Adrenal gland (tissue), 12 donors: ENCODE results near the gene HECW1. TPM values are rescaled to one million over a fixed set of nuclear protein-coding genes. Genes with fewer than 3 reads are reported as not detected.

Experiments
- DNase-seq, 7 donors: peaks; one replicate each; pipeline ENCODE4 v3.0.0-alpha.2; 2019 to 2020
- H3K27ac ChIP-seq, 5 donors: fragments of 200-600 bp; sonication (generic) in 4 of 5; 1 replicate in 3 of 5; 2 replicates in 2 of 5; pipeline versions ENCODE4 v1.5.1 to v1.8.0; 2016 to 2020; ENCODE audit warnings: mild to moderate bottlenecking in 1 of 5
- H3K27me3 ChIP-seq: fragments of 200-600 bp; 2 replicates; pipeline ENCODE4 v1.8.0; 2021
- H3K36me3 ChIP-seq, 2 donors: fragments of 200-600 bp; replicated peaks in 1 of 2; 1 replicate in 1 of 2; 2 replicates in 1 of 2; pipeline versions ENCODE4 v1.5.1 to v1.8.0; 2018 to 2022
- H3K4me1 ChIP-seq, 2 donors: fragments of 200-600 bp; replicated peaks in 1 of 2; 1 replicate in 1 of 2; 2 replicates in 1 of 2; pipeline versions ENCODE4 v1.5.1 to v1.8.0; 2018 to 2021
- H3K4me3 ChIP-seq, 4 donors: fragments of 200-600 bp; sonication (generic) in 3 of 4; one replicate each; pipeline ENCODE4 v1.5.1; 2016 to 2018
- H3K9me3 ChIP-seq, 3 donors: fragments of 200-600 bp; sonication (generic) in 1 of 3; replicated peaks in 1 of 3; 1 replicate in 2 of 3; 2 replicates in 1 of 3; pipeline versions ENCODE4 v1.5.1 to v1.8.0; 2016 to 2021
- POLR2A ChIP-seq, 2 donors: fragments of 450-650 bp; IDR thresholded peaks; one replicate each; pipeline ENCODE4 v1.6.1; 2017; ENCODE audit warnings: antibody characterized with exemption in 2 of 2, mild to moderate bottlenecking in 2 of 2, moderate library complexity in 1 of 2
- WGBS, 4 donors: extraction: QIAGEN DNeasy Blood & Tissue Kit in 2 of 4; methylation state at CpG; one replicate each; pipeline versions ENCODE4 v1.1.5 to v1.1.7; 2013 to 2017; 5-methylcytosine and 5-hydroxymethylcytosine counted together
- intact Hi-C, 2 donors: fragments of 100-400 bp; cut with DNase I; formaldehyde crosslinking; loops; one replicate each; pipeline versions ENCODE4 v1.14.1 to v1.15.0; 2022 to 2023
- polyA plus RNA-seq, 3 donors: library from polyadenylated mRNA; stranded (reverse); fragments of 200-250 nt in 2 of 3; fragments of 350-450 nt in 1 of 3; fragmentation: Illumina TruSeq in 1 of 3; extraction: RNeasy Lipid Tissue Mini Kit (QIAGEN cat#74804) in 1 of 3; gene quantifications; one replicate each; pipeline ENCODE4 v1.2.3, GENCODE V29; 2013 to 2014
- total RNA-seq, 9 donors: library from RNA; depleted of rRNA in 4 of 9; stranded (reverse); fragments of >200 nt in 4 of 9; fragments of 120-200 nt in 1 of 9; fragmentation: NEBNext Ultra II Directional in 1 of 9; extraction: Animal tissue kit (Norgen Biotek cat#: 25700) in 1 of 9; gene quantifications; one replicate each; pipeline versions ENCODE4 v1.1.0 to v1.2.4, GENCODE V29; 2013 to 2023
- TF ChIP-seq, protein P1 (sequence below), 6 experiments: fragments of 450-650 bp in 4 of 6; fragments of 200-600 bp in 2 of 6; sonication (generic) in 1 of 6; IDR thresholded peaks; 1 replicate in 5 of 6; 2 replicates in 1 of 6; pipeline versions ENCODE4 v1.5.1 to v1.8.0; 2016 to 2021; ENCODE audit warnings: antibody characterized with exemption in 6 of 6, mild to moderate bottlenecking in 2 of 6, moderate library complexity in 1 of 6
- donor health status: healthy with polysubstance abuse.
- donor health status: Bipolar disorder and iron deficiency.
- donor health status: DM: yes; HTN: yes; CAD: no.
- donor health status: DM: no; HTN: no; CAD: no.
- donor health status: DM: no; HTN: no; CAD: no.
- donor health status: DM: yes; HTN: yes; CAD: no.

The HECW1 gene
- total and polyA plus RNA-seq, 12 donors, result under 0.01 to 3.2 (median 0.06) TPM; not detected in 4

DNA sequence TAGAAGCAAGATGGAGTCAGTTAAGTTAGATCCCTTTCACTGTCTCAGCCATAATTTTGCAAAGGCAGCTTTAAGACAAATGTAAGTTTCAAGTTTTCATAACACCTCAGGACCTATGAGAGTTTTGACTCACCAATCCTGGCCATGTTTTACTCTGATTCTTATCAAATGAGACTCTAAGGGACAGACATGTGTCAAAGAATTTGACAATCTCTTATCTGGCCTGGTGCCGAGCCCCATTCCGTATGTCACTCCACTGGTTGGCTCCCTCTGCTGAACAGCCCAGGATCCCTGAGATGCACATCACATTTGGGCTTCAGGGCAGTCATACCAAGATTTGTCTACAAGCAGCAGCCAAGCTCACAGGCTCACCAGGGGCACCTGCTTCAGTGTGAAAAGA, 282.9 kb downstream of the HECW1 start:
- H3K4me3 ChIP-seq, result no peak overlapping the region
- TF ChIP-seq, protein P1, sequence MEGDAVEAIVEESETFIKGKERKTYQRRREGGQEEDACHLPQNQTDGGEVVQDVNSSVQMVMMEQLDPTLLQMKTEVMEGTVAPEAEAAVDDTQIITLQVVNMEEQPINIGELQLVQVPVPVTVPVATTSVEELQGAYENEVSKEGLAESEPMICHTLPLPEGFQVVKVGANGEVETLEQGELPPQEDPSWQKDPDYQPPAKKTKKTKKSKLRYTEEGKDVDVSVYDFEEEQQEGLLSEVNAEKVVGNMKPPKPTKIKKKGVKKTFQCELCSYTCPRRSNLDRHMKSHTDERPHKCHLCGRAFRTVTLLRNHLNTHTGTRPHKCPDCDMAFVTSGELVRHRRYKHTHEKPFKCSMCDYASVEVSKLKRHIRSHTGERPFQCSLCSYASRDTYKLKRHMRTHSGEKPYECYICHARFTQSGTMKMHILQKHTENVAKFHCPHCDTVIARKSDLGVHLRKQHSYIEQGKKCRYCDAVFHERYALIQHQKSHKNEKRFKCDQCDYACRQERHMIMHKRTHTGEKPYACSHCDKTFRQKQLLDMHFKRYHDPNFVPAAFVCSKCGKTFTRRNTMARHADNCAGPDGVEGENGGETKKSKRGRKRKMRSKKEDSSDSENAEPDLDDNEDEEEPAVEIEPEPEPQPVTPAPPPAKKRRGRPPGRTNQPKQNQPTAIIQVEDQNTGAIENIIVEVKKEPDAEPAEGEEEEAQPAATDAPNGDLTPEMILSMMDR (IDR thresholded peaks at IDR 0.05), result no peak
- no peak for TF ChIP-seq POLR2A (IDR thresholded peaks at IDR 0.05)
- intact Hi-C loops, result no loop called here

DNA sequence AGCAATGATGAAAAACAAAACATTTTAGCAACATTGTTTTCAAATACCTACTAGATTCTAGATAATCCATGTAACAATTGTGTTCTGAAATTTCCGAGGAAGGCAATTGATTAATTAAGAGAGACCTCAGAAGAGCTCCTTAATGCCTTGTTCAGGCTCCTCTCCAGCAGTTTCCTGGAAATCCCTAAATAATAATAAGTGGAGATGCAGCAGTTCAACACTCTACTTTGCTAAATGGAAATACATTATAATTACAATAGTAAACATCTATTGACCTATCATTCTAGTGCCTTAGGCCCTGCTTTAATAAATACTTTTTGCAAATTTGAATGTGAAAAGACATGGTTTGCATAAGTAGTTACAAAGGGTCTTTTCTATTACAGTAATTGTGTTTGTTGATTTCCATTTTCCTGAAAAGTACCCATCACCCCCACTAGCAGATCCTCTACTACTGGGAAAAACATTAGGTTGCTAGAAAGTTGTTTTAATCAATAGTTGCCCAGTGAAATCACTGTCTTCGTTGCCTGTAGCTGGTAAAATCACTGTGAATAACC, 283.8 kb downstream of the HECW1 start:
- Histone ChIP-seq H3K27me3 (no peaks in the 10 kb centered on the region), H3K4me3 (no peak overlapping the region), H3K27ac (no peak overlapping the region), H3K9me3 (no peaks in the 10 kb centered on the region), H3K36me3 (no peaks in the 10 kb centered on the region), H3K4me1 (no peaks in the 10 kb centered on the region)
- TF ChIP-seq, protein P1 (IDR thresholded peaks at IDR 0.05), result no peak
- TF ChIP-seq POLR2A (IDR thresholded peaks at IDR 0.05), result no peak
- WGBS, 4 donors, result 54 to 70% (median 63%) methylated on average over 2 of the region's 2 CpGs
- intact Hi-C loops, result no loop called here
- no peak for DNase-seq

More for the DNA sequence above, 282.9 kb downstream of the HECW1 start:
- no peaks in the 10 kb centered on the region for H3K36me3 ChIP-seq
- no peak for DNase-seq
- WGBS, 4 donors, result 30 to 62% (median 39%) methylated on average over 2 of the region's 2 CpGs
- H3K27me3 ChIP-seq, result no peaks in the 10 kb centered on the region
- no peaks in the 10 kb centered on the region for H3K4me1 ChIP-seq
- no peaks in the 10 kb centered on the region for H3K9me3 ChIP-seq
- H3K27ac ChIP-seq, result no peak overlapping the region

DNA sequence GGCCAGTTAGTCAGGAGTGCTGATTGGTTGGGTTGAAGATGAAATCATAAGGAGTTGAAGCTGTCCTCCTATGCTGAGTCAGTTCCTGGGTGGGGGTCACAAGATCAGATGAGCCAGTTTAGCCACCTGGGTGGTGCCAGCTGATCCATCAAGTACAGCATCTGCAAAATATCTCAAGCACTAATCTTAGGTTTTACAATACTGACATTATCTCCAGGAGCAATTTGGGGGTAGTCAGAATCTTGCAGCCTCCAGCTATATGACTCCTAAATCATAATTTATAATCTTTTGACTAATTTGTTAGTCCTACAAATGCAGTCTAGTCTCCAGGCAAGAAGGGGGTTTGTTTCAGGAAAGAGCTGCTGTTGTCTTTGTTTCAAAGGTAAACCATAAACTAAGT, 286.4 kb downstream of the HECW1 start:
- no peak for DNase-seq
- TF ChIP-seq POLR2A (IDR thresholded peaks at IDR 0.05), result no peak
- TF ChIP-seq, protein P1 (IDR thresholded peaks at IDR 0.05), result no peak
- Histone ChIP-seq H3K4me1 (no peaks in the 10 kb centered on the region), H3K36me3 (no peaks in the 10 kb centered on the region), H3K27ac (no peak overlapping the region), H3K9me3 (no peaks in the 10 kb centered on the region), H3K27me3 (no peaks in the 10 kb centered on the region), H3K4me3 (no peak overlapping the region)
- intact Hi-C loops, result no loop called here

DNA sequence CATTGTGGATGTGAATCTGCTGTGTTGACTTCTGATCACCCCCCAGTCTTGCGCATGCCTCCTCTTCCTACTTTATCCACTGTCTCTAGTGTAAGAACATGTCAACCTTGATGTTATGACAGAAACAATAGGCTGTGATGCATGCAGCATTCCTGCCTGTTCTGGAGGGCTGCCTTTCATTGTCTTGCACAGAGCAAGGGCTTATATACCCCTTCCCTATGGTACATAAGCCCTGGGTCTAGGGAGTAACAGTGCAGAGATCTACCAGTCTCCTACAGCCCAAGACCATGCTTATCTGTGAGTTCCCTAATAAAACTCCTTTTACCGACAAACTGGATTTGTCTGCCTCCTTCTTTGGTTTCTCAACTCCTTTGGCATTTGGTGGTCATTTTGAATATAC, 293.5 kb downstream of the HECW1 start:
- Histone ChIP-seq H3K36me3 (no peaks in the 10 kb centered on the region), H3K9me3 (no peaks in the 10 kb centered on the region), H3K4me3 (no peak overlapping the region), H3K27me3 (no peaks in the 10 kb centered on the region), H3K4me1 (no peaks in the 10 kb centered on the region), H3K27ac (no peak overlapping the region)
- intact Hi-C loops, result no loop called here
- TF ChIP-seq, protein P1 (IDR thresholded peaks at IDR 0.05), result no peak
- TF ChIP-seq POLR2A (IDR thresholded peaks at IDR 0.05), result no peak
- DNase-seq, result no peak
- 88 to 95% (median 91%) methylated on average over 2 of the region's 2 CpGs for WGBS, 4 donors
